GM12878 (cell line): ENCODE data around the gene CSK. TPM values are rescaled to one million over a fixed set of nuclear protein-coding genes. Genes with fewer than 3 reads are reported as not detected.
A peak's percentile ranks its signal among the peaks of the same experiment; 100 is the strongest.

Experiments used
- ATF7 ChIP-seq: fragments of 450-650 bp; IDR thresholded peaks from 2 replicates; pipeline ENCODE4 v1.6.1; 2016; ENCODE audit warnings: low read depth, mild to moderate bottlenecking
- BCL11A ChIP-seq: IDR thresholded peaks from 2 replicates; pipeline ENCODE4 v1.6.1; 2011; ENCODE audit warnings: low read depth, low read length
- BHLHE40 ChIP-seq, 2 experiments: fragments of 450-650 bp in 1 of 2; IDR thresholded peaks; 2 replicates each; pipeline ENCODE4 v1.6.1; 2011 to 2017; ENCODE audit warnings: low read depth in 2 of 2, borderline replicate concordance in 1 of 2, improper control_type of control experiment in 1 of 2, low read length in 1 of 2, mild to moderate bottlenecking in 1 of 2
- BMI1 ChIP-seq: fragments of 450-650 bp; IDR thresholded peaks from 2 replicates; pipeline ENCODE4 v1.6.1; 2016; ENCODE audit warnings: mild to moderate bottlenecking, moderate library complexity, borderline replicate concordance
- CHD2 ChIP-seq: IDR thresholded peaks from 2 replicates; pipeline ENCODE4 v1.6.1; 2011; ENCODE audit warnings: low read depth, low read length, improper control_type of control experiment, borderline replicate concordance
- CREM ChIP-seq: IDR thresholded peaks from 2 replicates; pipeline ENCODE4 v1.6.1; 2014; ENCODE audit warnings: antibody characterized with exemption, low read depth
- JUNB ChIP-seq: IDR thresholded peaks from 2 replicates; pipeline ENCODE4 v1.6.1; 2016; ENCODE audit warnings: antibody characterized with exemption, mild to moderate bottlenecking
- KAT2A ChIP-seq: conservative IDR thresholded peaks from 2 replicates; pipeline ENCODE4 v1.6.1; 2011; ENCODE audit warnings: low read depth, low read length; ENCODE audit not compliant: control insufficient read depth
- KLF5 ChIP-seq: fragments of 450-650 bp; IDR thresholded peaks from 2 replicates; pipeline ENCODE4 v1.6.1; 2014; ENCODE audit warnings: mild to moderate bottlenecking; ENCODE audit not compliant: partially characterized antibody
- MEF2B ChIP-seq: fragments of 450-650 bp; IDR thresholded peaks from 2 replicates; pipeline ENCODE4 v1.6.1; 2018; ENCODE audit warnings: mild to moderate bottlenecking, moderate library complexity; ENCODE audit not compliant: partially characterized antibody, poor library complexity, severe bottlenecking
- NFYB ChIP-seq: IDR thresholded peaks from 2 replicates; pipeline ENCODE4 v1.6.1; 2011; ENCODE audit warnings: low read depth, mild to moderate bottlenecking, low read length, improper control_type of control experiment, moderate library complexity; ENCODE audit not compliant: insufficient read depth
- NR2C1 ChIP-seq: fragments of 450-650 bp; IDR thresholded peaks from 2 replicates; pipeline ENCODE4 v1.6.1; 2017; ENCODE audit warnings: antibody characterized with exemption, mild to moderate bottlenecking, moderate library complexity
- NRF1 ChIP-seq: conservative IDR thresholded peaks from 2 replicates; pipeline ENCODE4 v1.6.1; 2011; ENCODE audit warnings: mild to moderate bottlenecking, low read depth, low read length, improper control_type of control experiment
- PAX8 ChIP-seq: fragments of 450-650 bp; IDR thresholded peaks from 2 replicates; pipeline ENCODE4 v1.6.1; 2017; ENCODE audit warnings: mild to moderate bottlenecking, moderate library complexity
- POLR2AphosphoS2 ChIP-seq: IDR thresholded peaks from 2 replicates; pipeline ENCODE4 v1.6.1; 2011; ENCODE audit warnings: low read depth, mild to moderate bottlenecking, low read length, improper control_type of control experiment, moderate library complexity
- RCOR1 ChIP-seq: conservative IDR thresholded peaks from 2 replicates; pipeline ENCODE4 v1.6.1; 2012; ENCODE audit warnings: low read depth, low read length, improper control_type of control experiment
- SP1 ChIP-seq: IDR thresholded peaks from one replicate; pipeline ENCODE4 v1.6.1; 2011; ENCODE audit warnings: low read depth, low read length
- SRF ChIP-seq, 2 experiments: IDR thresholded peaks; 2 replicates each; pipeline ENCODE4 v1.6.1; 2011; ENCODE audit warnings: low read depth in 2 of 2, low read length in 2 of 2, mild to moderate bottlenecking in 1 of 2, moderate library complexity in 1 of 2
- TAF1 ChIP-seq: IDR thresholded peaks from 2 replicates; pipeline ENCODE4 v1.6.1; 2011; ENCODE audit warnings: mild to moderate bottlenecking, low read depth, low read length, borderline replicate concordance
- TARDBP ChIP-seq: IDR thresholded peaks from 2 replicates; pipeline ENCODE4 v1.6.1; 2016; ENCODE audit warnings: borderline replicate concordance
- TCF12 ChIP-seq: IDR thresholded peaks from 2 replicates; pipeline ENCODE4 v1.6.1; 2011; ENCODE audit warnings: low read depth, mild to moderate bottlenecking, low read length
- ZNF207 ChIP-seq: fragments of 450-650 bp; IDR thresholded peaks from 2 replicates; pipeline ENCODE4 v1.6.1; 2014; ENCODE audit warnings: antibody characterized with exemption, mild to moderate bottlenecking, borderline replicate concordance
- polyA plus RNA-seq, 11 experiments: library from polyadenylated mRNA; depleted of rRNA in 4 of 11; unstranded in 6 of 11; stranded (reverse) in 5 of 11; fragments of >200 nt; fragmentation: Nextera tagmentation in 4 of 11; fragmentation: Illumina TruSeq in 1 of 11; extraction: Ambion mirVana in 4 of 11; extraction: Trizol in 1 of 11; gene quantifications; 1 replicate in 1 of 11; 2 replicates in 10 of 11; pipeline versions ENCODE4 v1.2.1 to v1.2.3, GENCODE V29; 2011 to 2016; ENCODE audit warnings: inconsistent platforms in 2 of 11, missing spikeins in 2 of 11, low read depth in 1 of 11
- total RNA-seq, 4 experiments: library from RNA; depleted of rRNA in 3 of 4; stranded (reverse); fragments of >200 nt in 3 of 4; fragmentation: Illumina TruSeq in 1 of 4; extraction: Trizol in 1 of 4; gene quantifications; 2 replicates each; pipeline versions ENCODE4 v1.2.1 to v1.2.3, GENCODE V29; 2013 to 2021
- TF ChIP-seq, protein P1 (sequence below): IDR thresholded peaks from 2 replicates; pipeline ENCODE4 v1.6.1; 2012; ENCODE audit warnings: improper control_type of control experiment, low read depth, low read length; ENCODE audit not compliant: insufficient replicate concordance
- TF ChIP-seq, protein P2 (sequence below): IDR thresholded peaks from 2 replicates; pipeline ENCODE4 v1.6.1; 2012; ENCODE audit warnings: low read length, inconsistent platforms

Gene CSK
- total and polyA plus RNA-seq, 10 of the 15 experiments (the other 5 are each of a cell fraction or from before 2014, with no cell fraction given), result 3.4 to 327 (median 75.8) TPM

DNA sequence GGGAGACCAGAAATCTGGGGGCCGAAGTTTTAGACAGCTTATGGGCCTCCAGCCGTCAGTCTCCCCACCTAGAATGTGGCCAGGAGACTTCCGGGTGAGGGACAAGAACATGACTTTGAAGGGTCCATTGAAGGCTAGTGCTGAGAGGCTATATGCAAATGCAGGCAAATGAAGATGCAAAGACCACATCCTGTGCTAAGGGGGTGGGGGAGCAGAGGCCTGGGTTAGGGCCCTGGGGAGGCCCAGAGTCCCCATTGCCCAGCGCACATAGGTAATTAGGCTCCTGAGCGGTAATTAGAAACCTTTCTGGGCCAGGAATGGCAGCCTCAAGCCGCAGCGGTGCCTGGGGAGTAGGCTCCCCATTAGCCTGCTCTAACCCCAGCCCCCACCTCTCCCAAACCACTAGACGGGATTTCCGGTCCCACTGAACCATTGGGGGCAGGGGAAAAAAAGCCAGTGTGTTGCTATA is 6.8 kb downstream of the CSK start (continued):
- TF ChIP-seq KLF5 (no peak), BMI1 (peak; percentile 64), MEF2B (peak; percentile 99), TARDBP (peak; percentile 17; the same call in 1 of the 2 replicates), BCL11A (peak; percentile 98), NRF1 (no peak; the same call in 1 of the 2 replicates), KAT2A (no peak), JUNB (no peak), POLR2AphosphoS2 (no peak; the same call in none of the 2 replicates), PAX8 (no peak), TAF1 (peak; percentile 98), ZNF207 (no peak; the same call in 1 of the 2 replicates), TCF12 (peak; percentile 80), NR2C1 (peak; percentile 39), SP1 (peak; percentile 80), NFYB (peak; percentile 69; the same call in 1 of the 2 replicates), CHD2 (peak; percentile 85), ATF7 (peak; percentile 71; the same call in 1 of the 2 replicates), SRF (IDR thresholded peaks at IDR 0.05; ENCODE audit: low read depth in 2 of 2, low read length in 2 of 2) (no peak), RCOR1 (peak; percentile 67; the same call in 1 of the 2 replicates), CREM (no peak), BHLHE40 (IDR thresholded peaks at IDR 0.05; ENCODE audit: borderline replicate concordance in 1 of 2, low read depth in 2 of 2, low read length in 1 of 2) (peak; percentile 68 to 86)
- TF ChIP-seq, protein P1, sequence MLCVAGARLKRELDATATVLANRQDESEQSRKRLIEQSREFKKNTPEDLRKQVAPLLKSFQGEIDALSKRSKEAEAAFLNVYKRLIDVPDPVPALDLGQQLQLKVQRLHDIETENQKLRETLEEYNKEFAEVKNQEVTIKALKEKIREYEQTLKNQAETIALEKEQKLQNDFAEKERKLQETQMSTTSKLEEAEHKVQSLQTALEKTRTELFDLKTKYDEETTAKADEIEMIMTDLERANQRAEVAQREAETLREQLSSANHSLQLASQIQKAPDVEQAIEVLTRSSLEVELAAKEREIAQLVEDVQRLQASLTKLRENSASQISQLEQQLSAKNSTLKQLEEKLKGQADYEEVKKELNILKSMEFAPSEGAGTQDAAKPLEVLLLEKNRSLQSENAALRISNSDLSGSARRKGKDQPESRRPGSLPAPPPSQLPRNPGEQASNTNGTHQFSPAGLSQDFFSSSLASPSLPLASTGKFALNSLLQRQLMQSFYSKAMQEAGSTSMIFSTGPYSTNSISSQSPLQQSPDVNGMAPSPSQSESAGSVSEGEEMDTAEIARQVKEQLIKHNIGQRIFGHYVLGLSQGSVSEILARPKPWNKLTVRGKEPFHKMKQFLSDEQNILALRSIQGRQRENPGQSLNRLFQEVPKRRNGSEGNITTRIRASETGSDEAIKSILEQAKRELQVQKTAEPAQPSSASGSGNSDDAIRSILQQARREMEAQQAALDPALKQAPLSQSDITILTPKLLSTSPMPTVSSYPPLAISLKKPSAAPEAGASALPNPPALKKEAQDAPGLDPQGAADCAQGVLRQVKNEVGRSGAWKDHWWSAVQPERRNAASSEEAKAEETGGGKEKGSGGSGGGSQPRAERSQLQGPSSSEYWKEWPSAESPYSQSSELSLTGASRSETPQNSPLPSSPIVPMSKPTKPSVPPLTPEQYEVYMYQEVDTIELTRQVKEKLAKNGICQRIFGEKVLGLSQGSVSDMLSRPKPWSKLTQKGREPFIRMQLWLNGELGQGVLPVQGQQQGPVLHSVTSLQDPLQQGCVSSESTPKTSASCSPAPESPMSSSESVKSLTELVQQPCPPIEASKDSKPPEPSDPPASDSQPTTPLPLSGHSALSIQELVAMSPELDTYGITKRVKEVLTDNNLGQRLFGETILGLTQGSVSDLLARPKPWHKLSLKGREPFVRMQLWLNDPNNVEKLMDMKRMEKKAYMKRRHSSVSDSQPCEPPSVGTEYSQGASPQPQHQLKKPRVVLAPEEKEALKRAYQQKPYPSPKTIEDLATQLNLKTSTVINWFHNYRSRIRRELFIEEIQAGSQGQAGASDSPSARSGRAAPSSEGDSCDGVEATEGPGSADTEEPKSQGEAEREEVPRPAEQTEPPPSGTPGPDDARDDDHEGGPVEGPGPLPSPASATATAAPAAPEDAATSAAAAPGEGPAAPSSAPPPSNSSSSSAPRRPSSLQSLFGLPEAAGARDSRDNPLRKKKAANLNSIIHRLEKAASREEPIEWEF, result peak; percentile 36
- TF ChIP-seq, protein P2, sequence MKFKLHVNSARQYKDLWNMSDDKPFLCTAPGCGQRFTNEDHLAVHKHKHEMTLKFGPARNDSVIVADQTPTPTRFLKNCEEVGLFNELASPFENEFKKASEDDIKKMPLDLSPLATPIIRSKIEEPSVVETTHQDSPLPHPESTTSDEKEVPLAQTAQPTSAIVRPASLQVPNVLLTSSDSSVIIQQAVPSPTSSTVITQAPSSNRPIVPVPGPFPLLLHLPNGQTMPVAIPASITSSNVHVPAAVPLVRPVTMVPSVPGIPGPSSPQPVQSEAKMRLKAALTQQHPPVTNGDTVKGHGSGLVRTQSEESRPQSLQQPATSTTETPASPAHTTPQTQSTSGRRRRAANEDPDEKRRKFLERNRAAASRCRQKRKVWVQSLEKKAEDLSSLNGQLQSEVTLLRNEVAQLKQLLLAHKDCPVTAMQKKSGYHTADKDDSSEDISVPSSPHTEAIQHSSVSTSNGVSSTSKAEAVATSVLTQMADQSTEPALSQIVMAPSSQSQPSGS, result no peak
